Large intestine (tissue), 3 donors: ENCODE results near the gene KLHL29. TPM values are rescaled to one million over a fixed set of nuclear protein-coding genes. Genes with fewer than 3 reads are reported as not detected.

Experiments used
- DNase-seq, 2 donors: peaks; one replicate each; pipeline versions ENCODE4 v3.0.0 to v3.0.0-alpha.2; 2013
- H3K27ac ChIP-seq: one replicate; pipeline ENCODE4 v1.5.1; 2013; ENCODE audit warnings: low read length
- H3K27me3 ChIP-seq: 2 replicates; pipeline ENCODE4 v1.6.1; 2013; ENCODE audit warnings: low read length; ENCODE audit not compliant: control insufficient read depth, insufficient read depth
- H3K36me3 ChIP-seq: 2 replicates; pipeline ENCODE4 v1.6.1; 2013; ENCODE audit warnings: low read length; ENCODE audit not compliant: control insufficient read depth, insufficient read depth
- H3K4me1 ChIP-seq: one replicate; pipeline ENCODE4 v1.6.1; 2013; ENCODE audit warnings: low read length; ENCODE audit not compliant: control insufficient read depth, insufficient read depth
- H3K4me3 ChIP-seq: one replicate; pipeline ENCODE4 v1.5.1; 2013; ENCODE audit warnings: low read length
- H3K9me3 ChIP-seq: one replicate; pipeline ENCODE4 v1.6.1; 2013; ENCODE audit warnings: mild to moderate bottlenecking, low read depth, low read length, moderate library complexity; ENCODE audit not compliant: control insufficient read depth
- WGBS: methylation state at CpG from one replicate; pipeline ENCODE4 v1.1.5; 2013; ENCODE audit warnings: low lambda C conversion rate; ENCODE audit not compliant: insufficient coverage; 5-methylcytosine and 5-hydroxymethylcytosine counted together
- polyA plus RNA-seq: library from polyadenylated mRNA; unstranded; fragments of 120-200 nt; gene quantifications from one replicate; pipeline ENCODE4 v1.2.1, GENCODE V29; 2013

Gene KLHL29
- polyA plus RNA-seq, 1 donor, result 5.9 TPM

DNA sequence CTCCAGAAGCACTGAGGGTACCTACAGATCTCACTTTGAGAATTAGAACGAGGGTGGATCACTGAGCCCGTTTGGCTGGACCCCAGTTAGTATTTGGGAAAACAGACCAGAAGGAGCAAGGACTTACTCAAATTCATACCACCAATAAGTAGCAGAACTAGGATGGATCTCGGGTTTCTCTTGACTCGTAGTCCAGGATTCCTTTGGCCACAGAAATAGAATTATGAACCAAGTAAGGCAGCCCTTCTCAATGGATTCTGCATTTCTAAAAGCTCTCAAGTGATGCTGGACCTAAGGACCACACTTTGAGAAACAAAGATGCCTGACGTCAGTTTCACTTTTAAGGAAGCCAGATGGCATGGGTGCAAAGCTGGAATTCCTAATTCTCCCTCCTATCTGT, 153.0 kb downstream of the KLHL29 start:
- no peak overlapping the region for H3K27ac ChIP-seq
- no peaks in the 10 kb centered on the region for H3K27me3 ChIP-seq
- H3K4me1 ChIP-seq, result no peaks in the 10 kb centered on the region
- no peaks in the 10 kb centered on the region for H3K9me3 ChIP-seq
- DNase-seq, result no peak
- H3K4me3 ChIP-seq, result no peak overlapping the region
- no peaks in the 10 kb centered on the region for H3K36me3 ChIP-seq
- no CpG with 5 or more reads among the region's 5 CpGs for WGBS

GRCh38 chr2:23538566-23538965, 153.6 kb downstream of the KLHL29 start:
- H3K27me3 ChIP-seq, result no peaks in the 10 kb centered on the region
- H3K4me1 ChIP-seq, result no peaks in the 10 kb centered on the region
- whole genome bisulfite sequencing, result 83% methylated on average over 2 of the region's 2 CpGs
- no peaks in the 10 kb centered on the region for H3K36me3 ChIP-seq
- no peak overlapping the region for H3K27ac ChIP-seq
- H3K9me3 ChIP-seq, result no peaks in the 10 kb centered on the region
- H3K4me3 ChIP-seq, result no peak overlapping the region
- DNase-seq, result no peak

DNA sequence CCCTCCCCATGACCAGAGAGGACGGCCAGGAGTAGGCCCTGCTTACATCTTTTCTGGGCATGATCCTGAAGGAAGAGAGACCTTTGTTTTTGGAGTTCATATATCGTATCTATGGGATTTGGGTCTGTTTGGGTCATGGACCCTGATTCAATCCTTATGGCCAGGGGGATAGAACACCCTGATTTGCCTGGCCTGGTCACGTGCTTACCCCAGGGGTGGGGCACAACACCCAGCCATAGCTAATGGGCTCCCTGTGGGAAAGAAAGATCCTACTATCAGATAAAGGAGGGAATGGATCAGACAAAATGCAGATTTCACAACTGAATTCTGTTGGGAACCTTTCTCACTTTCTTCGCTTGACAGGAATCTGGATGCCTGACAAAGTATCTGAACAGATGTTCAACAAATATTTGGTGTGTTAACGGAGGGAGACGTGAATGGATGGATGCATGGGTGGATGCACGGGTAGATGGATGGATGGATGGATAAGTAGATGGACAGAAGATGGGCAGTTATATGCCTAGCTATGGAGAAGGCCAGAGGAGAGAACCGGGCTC, 155.9 kb downstream of the KLHL29 start:
- Histone ChIP-seq H3K36me3 (no peaks in the 10 kb centered on the region), H3K4me3 (no peak overlapping the region), H3K27me3 (no peaks in the 10 kb centered on the region), H3K9me3 (no peaks in the 10 kb centered on the region), H3K27ac (no peak overlapping the region), H3K4me1 (no peaks in the 10 kb centered on the region)
- no peak for DNase-seq
- 100% methylated on average over 2 of the region's 8 CpGs for WGBS

GRCh38 chr2:23541503-23542229, 156.7 kb downstream of the KLHL29 start:
- no CpG with 5 or more reads among the region's 7 CpGs for WGBS
- peak overlapping the region; percentile 11 for H3K27ac ChIP-seq
- DNase-seq, result peak; percentile 38 to 74
- H3K9me3 ChIP-seq, result no peaks in the 10 kb centered on the region
- H3K4me3 ChIP-seq, result no peak overlapping the region
- no peaks in the 10 kb centered on the region for H3K36me3 ChIP-seq
- no peaks in the 10 kb centered on the region for H3K4me1 ChIP-seq
- H3K27me3 ChIP-seq, result no peaks in the 10 kb centered on the region

- Histone ChIP-seq H3K9me3 (no peaks in the 10 kb centered on the region), H3K4me1 (no peaks in the 10 kb centered on the region), H3K27ac (peak overlapping the region; percentile 11), H3K36me3 (no peaks in the 10 kb centered on the region), H3K4me3 (no peak overlapping the region), H3K27me3 (no peaks in the 10 kb centered on the region)
- WGBS, result no CpG with 5 or more reads among the region's 6 CpGs
- no peak for DNase-seq
Observed at GRCh38 chr2:23542230-23542789, 157.3 kb downstream of the KLHL29 start.

DNA sequence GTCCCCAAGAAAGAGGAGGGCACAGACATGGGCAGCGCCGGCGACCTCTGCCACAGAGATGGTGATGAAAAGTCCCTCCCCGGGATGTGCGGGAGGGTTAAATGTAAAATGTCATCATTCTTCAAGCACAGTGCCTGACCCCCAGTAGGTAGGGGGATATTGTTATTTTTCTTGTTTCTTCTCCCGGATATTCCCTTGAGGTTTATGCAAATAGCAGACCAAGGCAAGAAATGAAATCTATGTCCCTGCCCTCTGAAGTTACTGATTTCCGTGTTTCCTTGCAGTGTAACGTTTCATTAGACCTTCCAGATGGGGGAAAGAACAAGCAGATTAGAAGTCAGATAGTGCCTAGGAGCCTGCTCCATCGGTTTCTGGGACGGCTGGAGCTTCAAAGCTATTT, 158.3 kb downstream of the KLHL29 start:
- H3K9me3 ChIP-seq, result no peaks in the 10 kb centered on the region
- H3K27me3 ChIP-seq, result no peaks in the 10 kb centered on the region
- H3K4me1 ChIP-seq, result no peaks in the 10 kb centered on the region
- H3K36me3 ChIP-seq, result no peaks in the 10 kb centered on the region
- H3K27ac ChIP-seq, result no peak overlapping the region
- WGBS, result no CpG with 5 or more reads among the region's 10 CpGs
- no peak overlapping the region for H3K4me3 ChIP-seq
- no peak for DNase-seq

DNA sequence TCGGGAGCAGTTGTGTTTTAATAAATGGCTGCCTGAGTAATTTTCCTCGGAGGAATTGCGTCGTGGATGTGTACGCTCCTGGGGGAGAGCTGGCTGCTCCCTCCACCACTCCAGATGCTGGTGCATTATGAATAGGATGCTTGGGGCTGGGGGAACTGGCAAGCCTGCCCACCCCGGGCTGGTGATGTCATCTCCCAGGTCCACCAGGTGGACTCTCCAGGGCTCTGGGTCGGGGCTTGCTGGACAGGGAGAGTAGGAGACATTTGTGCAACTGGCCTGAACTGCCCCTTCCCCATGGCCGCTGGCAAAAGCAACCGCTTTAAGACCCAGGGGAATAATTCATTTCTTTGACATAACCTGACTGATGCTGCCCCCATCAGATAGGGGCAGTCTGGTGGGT, 158.7 kb downstream of the KLHL29 start:
- no peaks in the 10 kb centered on the region for H3K9me3 ChIP-seq
- no peak overlapping the region for H3K27ac ChIP-seq
- DNase-seq, result no peak
- whole genome bisulfite sequencing, result no CpG with 5 or more reads among the region's 9 CpGs
- H3K4me1 ChIP-seq, result peaks cover under 1% of the 10 kb centered on the region
- H3K27me3 ChIP-seq, result no peaks in the 10 kb centered on the region
- H3K4me3 ChIP-seq, result no peak overlapping the region
- no peaks in the 10 kb centered on the region for H3K36me3 ChIP-seq

DNA sequence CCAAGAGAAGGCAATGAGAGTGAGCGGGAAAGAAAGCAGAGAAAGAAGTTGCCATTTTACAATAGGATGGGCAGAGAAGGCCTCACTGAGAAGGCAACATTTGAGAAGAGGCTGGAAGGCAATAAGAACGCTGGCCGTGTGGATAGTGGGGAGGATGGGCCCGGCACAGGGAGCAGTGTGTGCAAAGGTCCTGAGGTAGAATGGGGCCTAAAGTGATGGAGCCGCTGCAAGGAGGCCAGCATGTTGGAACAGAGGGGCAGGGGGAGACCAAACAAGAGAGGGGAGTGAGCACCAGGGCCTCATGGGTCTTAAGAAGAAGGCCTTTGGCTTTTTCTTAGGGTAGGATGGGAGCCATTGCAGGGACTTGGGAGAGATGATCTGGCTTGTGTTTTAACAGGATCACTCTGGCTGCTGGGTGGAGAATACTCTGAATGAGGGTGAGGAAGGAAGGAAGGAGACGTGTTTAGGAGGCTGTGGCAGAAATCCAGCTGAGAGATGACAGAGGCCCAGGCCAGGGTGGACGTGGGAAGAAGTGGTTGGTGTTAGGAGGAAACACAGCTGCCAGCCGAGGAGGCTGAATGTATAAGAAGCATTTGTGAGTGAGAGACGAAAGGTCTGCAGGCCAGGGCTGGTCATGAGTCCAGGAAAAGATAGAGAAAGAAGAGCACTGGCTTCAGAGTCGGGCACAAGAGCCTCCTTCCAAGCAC, 159.8 kb downstream of the KLHL29 start:
- no peaks in the 10 kb centered on the region for H3K9me3 ChIP-seq
- no peak overlapping the region for H3K4me3 ChIP-seq
- H3K27ac ChIP-seq, result no peak overlapping the region
- H3K27me3 ChIP-seq, result no peaks in the 10 kb centered on the region
- peaks cover 4% of the 10 kb centered on the region for H3K4me1 ChIP-seq
- no peaks in the 10 kb centered on the region for H3K36me3 ChIP-seq
- no peak for DNase-seq
- WGBS, result 75% methylated on average over 2 of the region's 10 CpGs

- Histone ChIP-seq H3K27me3 (no peaks in the 10 kb centered on the region), H3K9me3 (no peaks in the 10 kb centered on the region), H3K27ac (no peak overlapping the region), H3K4me1 (peaks cover 6% of the 10 kb centered on the region), H3K4me3 (no peak overlapping the region), H3K36me3 (no peaks in the 10 kb centered on the region)
- DNase-seq, result no peak
- 80% methylated on average over 2 of the region's 11 CpGs for WGBS
Observed at GRCh38 chr2:23545396-23545795, 160.4 kb downstream of the KLHL29 start.

GRCh38 chr2:23545811-23546210, 160.8 kb downstream of the KLHL29 start:
- whole genome bisulfite sequencing, result no CpG with 5 or more reads among the region's 3 CpGs
- Histone ChIP-seq H3K4me3 (no peak overlapping the region), H3K36me3 (no peaks in the 10 kb centered on the region), H3K4me1 (peaks cover 6% of the 10 kb centered on the region), H3K27me3 (no peaks in the 10 kb centered on the region), H3K9me3 (no peaks in the 10 kb centered on the region), H3K27ac (no peak overlapping the region)
- peak in 1 of 2 donors; percentile 18 for DNase-seq
